ENCODE results near the gene ABL2. TPM values are rescaled to one million over a fixed set of nuclear protein-coding genes. Genes with fewer than 3 reads are reported as not detected.

Gene ABL2
- total RNA-seq, 1 donor from 2014 or later: 9.0 TPM

DNA sequence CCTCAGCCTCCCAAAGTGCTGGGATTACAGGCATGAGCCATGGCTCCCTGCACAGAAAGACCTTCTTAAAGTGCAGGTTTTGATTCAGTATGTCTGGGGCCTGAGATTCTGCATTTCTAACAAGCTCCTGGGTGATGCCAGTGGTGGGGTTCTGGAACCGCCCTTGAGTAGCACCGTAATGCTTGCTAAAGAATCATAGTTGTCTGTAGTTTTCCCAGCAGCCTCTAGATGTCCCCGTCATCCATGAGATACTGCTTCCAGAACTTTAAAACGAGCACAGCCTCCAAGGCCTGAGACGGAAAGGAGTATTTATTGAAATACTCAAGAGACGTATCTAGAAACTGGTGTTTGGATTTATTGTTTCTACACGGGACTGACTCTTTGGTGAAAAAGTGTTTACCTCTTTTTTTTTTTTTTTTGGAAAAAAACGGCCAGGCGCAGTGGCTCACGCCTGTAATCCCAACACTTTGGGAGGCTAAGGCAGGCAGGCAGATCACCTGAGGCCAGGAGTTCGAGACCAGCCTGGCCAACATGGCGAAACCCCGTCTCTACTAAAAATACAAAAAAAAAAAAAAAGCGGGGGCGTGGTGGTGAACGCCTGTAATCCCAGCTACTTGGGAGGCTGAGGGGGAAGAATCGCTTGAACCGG, 150.2 kb downstream of the ABL2 start:
- Histone ChIP-seq H3K27ac (replicated peaks) (no peak overlapping the region), H3K9me3 (replicated peaks) (no peaks in the 10 kb centered on the region), H3K36me3 (peaks cover under 1% of the 10 kb centered on the region), H3K27me3 (ENCODE audit: low read depth) (no peaks in the 10 kb centered on the region), H3K4me1 (peaks cover 27% of the 10 kb centered on the region), H3K4me3 (no peak overlapping the region)
- no peak for DNase-seq
- intact Hi-C loops (cut with micrococcal nuclease): no loop called here
- TF ChIP-seq, protein P1, sequence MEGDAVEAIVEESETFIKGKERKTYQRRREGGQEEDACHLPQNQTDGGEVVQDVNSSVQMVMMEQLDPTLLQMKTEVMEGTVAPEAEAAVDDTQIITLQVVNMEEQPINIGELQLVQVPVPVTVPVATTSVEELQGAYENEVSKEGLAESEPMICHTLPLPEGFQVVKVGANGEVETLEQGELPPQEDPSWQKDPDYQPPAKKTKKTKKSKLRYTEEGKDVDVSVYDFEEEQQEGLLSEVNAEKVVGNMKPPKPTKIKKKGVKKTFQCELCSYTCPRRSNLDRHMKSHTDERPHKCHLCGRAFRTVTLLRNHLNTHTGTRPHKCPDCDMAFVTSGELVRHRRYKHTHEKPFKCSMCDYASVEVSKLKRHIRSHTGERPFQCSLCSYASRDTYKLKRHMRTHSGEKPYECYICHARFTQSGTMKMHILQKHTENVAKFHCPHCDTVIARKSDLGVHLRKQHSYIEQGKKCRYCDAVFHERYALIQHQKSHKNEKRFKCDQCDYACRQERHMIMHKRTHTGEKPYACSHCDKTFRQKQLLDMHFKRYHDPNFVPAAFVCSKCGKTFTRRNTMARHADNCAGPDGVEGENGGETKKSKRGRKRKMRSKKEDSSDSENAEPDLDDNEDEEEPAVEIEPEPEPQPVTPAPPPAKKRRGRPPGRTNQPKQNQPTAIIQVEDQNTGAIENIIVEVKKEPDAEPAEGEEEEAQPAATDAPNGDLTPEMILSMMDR (IDR thresholded peaks at IDR 0.05; ENCODE audit: borderline replicate concordance): peak; percentile 80

DNA sequence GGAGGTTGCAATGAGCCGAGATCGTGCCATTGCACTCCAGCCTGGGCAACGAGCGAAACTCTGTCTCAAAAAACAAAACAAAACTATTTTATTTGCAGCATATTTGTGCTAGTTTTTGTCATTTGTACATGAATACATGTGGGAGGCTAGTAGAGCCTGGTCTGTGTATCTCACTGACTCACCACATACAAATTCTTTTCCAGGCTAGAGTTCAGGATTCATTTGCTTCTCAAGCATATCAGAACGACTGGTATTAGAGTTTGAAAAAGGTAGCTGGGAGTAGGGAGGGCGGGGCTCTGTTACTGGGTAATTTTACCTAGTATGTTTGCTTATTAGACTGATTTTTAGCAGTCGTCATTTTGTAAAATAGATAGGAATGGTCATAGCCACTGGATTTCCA, 152.1 kb downstream of the ABL2 start:
- Histone ChIP-seq H3K27ac (replicated peaks) (no peak overlapping the region), H3K4me1 (peaks cover 17% of the 10 kb centered on the region), H3K4me3 (no peak overlapping the region), H3K36me3 (peaks cover 19% of the 10 kb centered on the region), H3K9me3 (replicated peaks) (no peaks in the 10 kb centered on the region), H3K27me3 (ENCODE audit: low read depth) (no peaks in the 10 kb centered on the region)
- no peak for DNase-seq
- intact Hi-C loops (cut with micrococcal nuclease): no loop called here
- TF ChIP-seq, protein P1 (IDR thresholded peaks at IDR 0.05; ENCODE audit: borderline replicate concordance): no peak

DNA sequence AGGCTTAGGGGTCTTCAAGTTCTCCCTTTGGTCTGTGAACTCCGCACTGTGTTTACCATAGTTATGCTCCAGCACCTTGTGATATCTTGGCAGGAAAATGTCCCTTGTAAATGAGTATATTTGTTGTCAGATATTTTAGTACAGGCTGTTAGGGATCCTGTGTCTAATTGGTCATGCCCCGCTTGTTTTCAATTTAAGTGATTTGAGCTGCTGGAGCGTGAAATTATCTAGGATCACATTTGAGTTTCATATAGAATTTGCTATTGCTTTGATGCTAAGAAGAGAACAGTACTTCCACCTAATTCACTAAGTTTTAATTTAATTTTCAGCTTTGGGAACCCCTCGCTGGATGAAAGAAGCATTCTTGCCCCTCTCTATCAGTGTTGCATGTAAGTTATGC, 163.0 kb downstream of the ABL2 start:
- Histone ChIP-seq H3K9me3 (replicated peaks) (no peaks in the 10 kb centered on the region), H3K4me3 (no peak overlapping the region), H3K27ac (replicated peaks) (no peak overlapping the region), H3K4me1 (no peaks in the 10 kb centered on the region), H3K27me3 (ENCODE audit: low read depth) (no peaks in the 10 kb centered on the region), H3K36me3 (peaks cover 57% of the 10 kb centered on the region)
- intact Hi-C loops (cut with micrococcal nuclease): no loop called here
- TF ChIP-seq, protein P1 (IDR thresholded peaks at IDR 0.05; ENCODE audit: borderline replicate concordance): no peak
- DNase-seq: no peak

DNA sequence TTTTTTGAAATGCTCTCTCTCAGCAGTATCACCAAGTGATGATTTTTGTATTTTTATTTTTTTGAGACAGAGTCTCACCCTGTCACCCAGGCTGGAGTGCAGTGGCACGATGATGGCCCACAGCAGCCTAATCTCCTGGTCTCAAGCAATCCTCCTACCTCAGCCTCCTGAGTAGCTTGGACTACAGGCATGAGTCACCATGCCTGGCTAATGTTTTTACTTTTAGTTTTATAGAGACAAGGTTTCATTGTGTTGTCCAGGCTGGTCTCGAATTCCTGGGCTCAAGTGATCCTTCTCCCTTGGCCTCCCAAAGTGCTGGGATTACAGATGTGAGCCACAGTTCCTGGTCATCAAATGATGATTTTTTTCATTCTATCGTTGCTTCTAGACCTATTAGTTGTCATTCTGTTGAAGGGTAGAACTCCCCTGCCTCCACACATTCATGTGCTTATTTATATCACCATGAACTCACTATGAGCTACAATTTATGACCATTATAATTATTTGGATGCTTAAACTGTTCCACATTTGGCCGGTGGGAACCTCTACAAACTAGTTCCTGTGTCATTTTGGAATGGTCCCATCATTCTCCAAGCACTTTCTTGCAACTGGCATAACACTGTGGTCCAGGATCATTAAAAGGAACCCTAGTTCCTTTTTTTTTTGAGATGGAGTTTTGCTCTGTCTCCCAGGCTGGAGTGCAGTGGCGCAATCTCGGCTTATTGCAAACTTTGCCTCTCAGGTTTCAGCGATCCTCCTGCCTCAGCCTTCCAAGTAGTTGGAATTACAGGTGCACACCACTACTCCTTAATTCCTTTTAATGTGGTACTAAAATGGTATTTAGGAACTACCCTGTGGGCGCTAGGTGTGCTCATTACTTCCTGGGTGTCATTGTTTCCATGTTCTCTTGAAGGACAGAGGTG, 167.9 kb downstream of the ABL2 start:
- Histone ChIP-seq H3K9me3 (replicated peaks) (no peaks in the 10 kb centered on the region), H3K27me3 (ENCODE audit: low read depth) (no peaks in the 10 kb centered on the region), H3K4me3 (no peak overlapping the region), H3K36me3 (peaks cover 37% of the 10 kb centered on the region), H3K4me1 (peaks cover 8% of the 10 kb centered on the region), H3K27ac (replicated peaks) (no peak overlapping the region)
- intact Hi-C loops (cut with micrococcal nuclease): no loop called here
- DNase-seq: no peak
- TF ChIP-seq, protein P1 (IDR thresholded peaks at IDR 0.05; ENCODE audit: borderline replicate concordance): no peak

DNA sequence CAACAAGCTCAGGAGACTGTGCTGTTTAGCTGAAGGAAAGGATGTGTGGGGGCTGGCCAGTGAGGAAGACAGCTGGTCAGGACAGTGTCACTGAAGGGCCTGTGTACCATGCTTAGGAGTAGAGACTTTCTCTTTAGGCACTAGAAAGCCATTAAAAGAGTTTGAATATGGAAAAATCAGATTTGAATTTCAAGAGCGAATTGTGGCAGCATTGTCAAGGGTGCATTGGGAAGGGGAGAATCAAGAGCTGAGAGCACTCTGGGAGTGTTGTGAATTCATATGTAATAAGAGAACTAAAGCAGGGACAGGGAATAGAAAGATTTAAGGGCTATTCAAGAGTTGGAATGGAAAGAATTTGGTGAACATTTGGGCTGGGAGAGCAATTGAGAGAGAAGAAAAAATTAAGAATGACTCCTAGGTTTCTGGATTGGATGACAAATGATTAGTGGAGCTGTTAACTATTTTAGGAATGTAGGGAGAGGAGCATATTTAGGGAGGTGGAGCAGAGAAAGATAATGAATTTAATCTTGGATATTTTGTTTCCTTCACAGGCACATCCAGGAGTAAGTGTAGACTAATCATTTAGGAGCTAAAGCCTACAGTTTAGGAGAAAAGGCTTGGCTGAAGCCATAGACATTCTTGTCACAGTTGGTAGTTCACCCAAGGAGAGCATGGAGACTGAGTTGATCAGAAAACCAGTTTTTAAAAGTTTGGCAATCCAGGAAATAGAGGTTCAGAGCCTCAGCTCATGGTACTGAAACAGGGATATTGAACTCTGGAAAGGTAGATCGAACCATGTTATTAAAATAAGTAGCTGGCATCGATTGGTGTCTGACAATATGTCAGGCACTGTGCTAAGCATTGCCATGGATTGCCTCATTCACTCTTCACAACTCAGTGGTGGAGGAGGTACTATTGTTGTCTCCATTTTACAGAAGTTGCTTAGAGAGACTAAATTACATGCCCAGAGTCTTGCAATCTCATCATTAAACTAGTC, 170.7 kb downstream of the ABL2 start:
- H3K36me3 ChIP-seq: peaks cover 32% of the 10 kb centered on the region
- H3K9me3 ChIP-seq (replicated peaks): no peaks in the 10 kb centered on the region
- peaks cover 8% of the 10 kb centered on the region for H3K4me1 ChIP-seq
- intact Hi-C loops (cut with micrococcal nuclease): no loop called here
- no peaks in the 10 kb centered on the region for H3K27me3 ChIP-seq (ENCODE audit: low read depth)
- H3K4me3 ChIP-seq: no peak overlapping the region
- TF ChIP-seq, protein P1 (IDR thresholded peaks at IDR 0.05; ENCODE audit: borderline replicate concordance): no peak
- no peak overlapping the region for H3K27ac ChIP-seq (replicated peaks)
- no peak for DNase-seq

All from left ventricle myocardium inferior (tissue), 1 donor.